ENCODE measurements around the gene CEP104.

The CEP104 gene

DNA sequence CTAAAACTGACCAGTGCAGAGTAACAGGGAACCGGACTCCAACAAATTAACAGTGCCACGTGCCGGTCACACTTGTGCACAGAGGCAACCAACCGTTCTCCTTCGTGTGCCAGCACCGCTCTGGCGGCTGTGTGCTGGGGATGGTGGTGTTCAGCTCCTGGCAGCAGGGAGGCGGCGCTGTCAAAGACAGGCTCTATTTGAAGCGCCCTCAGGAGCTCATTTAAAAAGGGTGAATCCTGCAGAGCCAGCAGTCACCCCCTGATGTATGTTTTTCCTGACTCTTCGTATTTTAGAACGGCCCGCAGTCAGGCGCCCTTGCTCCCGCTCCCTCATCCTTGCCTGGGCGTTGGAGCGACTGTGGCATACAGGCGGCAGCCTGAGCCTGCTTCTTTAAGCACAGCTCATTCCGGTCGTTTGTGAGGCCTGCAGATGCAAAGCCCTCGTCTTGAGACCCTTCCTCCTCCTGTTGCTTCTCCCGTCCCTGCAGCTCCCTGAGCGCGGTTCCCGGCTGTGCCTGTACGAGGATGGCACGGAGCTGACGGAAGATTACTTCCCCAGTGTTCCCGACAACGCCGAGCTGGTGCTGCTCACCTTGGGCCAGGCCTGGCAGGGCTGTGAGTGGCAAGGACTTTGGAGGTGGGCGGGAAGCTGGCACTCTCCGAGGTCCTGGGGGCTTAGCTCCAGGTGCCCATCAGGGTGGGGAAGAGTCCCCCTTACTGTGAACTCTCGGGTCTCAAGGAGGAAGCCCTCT lies 1.4 kb upstream of the CEP104 start:
- TF ChIP-seq, protein P1, sequence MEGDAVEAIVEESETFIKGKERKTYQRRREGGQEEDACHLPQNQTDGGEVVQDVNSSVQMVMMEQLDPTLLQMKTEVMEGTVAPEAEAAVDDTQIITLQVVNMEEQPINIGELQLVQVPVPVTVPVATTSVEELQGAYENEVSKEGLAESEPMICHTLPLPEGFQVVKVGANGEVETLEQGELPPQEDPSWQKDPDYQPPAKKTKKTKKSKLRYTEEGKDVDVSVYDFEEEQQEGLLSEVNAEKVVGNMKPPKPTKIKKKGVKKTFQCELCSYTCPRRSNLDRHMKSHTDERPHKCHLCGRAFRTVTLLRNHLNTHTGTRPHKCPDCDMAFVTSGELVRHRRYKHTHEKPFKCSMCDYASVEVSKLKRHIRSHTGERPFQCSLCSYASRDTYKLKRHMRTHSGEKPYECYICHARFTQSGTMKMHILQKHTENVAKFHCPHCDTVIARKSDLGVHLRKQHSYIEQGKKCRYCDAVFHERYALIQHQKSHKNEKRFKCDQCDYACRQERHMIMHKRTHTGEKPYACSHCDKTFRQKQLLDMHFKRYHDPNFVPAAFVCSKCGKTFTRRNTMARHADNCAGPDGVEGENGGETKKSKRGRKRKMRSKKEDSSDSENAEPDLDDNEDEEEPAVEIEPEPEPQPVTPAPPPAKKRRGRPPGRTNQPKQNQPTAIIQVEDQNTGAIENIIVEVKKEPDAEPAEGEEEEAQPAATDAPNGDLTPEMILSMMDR (IDR thresholded peaks at IDR 0.05; ENCODE audit: low read depth, low read length): peak; percentile 25
- H3K4me3 ChIP-seq (replicated peaks in 1 of 2; ENCODE audit: low read depth in 2 of 2, low read length in 2 of 2): peak overlapping the region; percentile 90 to 93
- peak; percentile 22 to 41 for DNase-seq (ENCODE audit: low read depth in 2 of 2)

- no peak for DNase-seq (ENCODE audit: low read depth in 2 of 2)
- TF ChIP-seq, protein P1 (IDR thresholded peaks at IDR 0.05; ENCODE audit: low read depth, low read length): no peak
- peak overlapping the region; percentile 90 to 93 for H3K4me3 ChIP-seq (replicated peaks in 1 of 2; ENCODE audit: low read depth in 2 of 2, low read length in 2 of 2)
These were observed 749 bp upstream of the CEP104 start for GRCh38 chr1:3857791-3858129.

DNA sequence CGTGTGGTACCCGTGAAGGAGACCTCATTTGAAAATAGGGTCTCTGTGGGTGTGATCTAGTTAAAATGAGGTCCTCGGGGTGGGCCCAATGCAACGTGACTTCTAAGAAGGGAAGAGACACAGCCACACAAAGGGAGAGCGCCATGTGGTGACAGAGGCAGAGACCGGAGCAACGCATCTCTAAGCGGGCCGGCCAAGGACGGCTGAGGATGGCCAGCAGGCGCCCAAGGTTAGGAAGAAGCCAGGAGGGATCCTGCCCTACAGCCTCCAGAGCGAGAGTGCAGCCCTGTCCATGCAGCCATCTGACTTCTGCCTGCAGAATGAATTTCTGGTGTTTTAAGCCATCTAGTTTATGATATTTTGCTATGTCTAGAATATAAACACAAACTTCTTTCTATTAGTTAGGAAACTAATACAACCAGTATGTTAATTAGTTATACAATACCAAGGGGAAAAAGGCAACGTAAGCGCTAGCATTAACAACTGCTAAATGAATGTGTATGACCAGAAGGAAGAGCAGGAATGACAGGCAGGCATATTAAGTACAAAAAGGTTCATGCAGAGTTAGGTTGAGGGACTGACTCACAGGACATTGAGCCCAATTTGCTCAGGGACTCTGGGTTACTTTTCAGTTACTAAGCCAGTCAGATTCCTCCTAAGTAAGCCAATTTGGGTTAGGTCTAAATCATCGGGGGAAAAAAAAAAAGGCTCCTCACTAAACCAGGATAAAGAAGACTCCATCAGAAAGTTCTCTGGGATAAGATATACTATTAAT lies 4.1 kb downstream of the CEP104 start:
- DNase-seq (ENCODE audit: low read depth in 2 of 2): no peak
- TF ChIP-seq, protein P1 (IDR thresholded peaks at IDR 0.05; ENCODE audit: low read depth, low read length): no peak
- H3K4me3 ChIP-seq (replicated peaks in 1 of 2; ENCODE audit: low read depth in 2 of 2, low read length in 2 of 2): no peak overlapping the region

GRCh38 chr1:3852091-3852490 lies 4.9 kb downstream of the CEP104 start:
- DNase-seq (ENCODE audit: low read depth in 2 of 2): no peak
- TF ChIP-seq, protein P1 (IDR thresholded peaks at IDR 0.05; ENCODE audit: low read depth, low read length): no peak
- no peak overlapping the region for H3K4me3 ChIP-seq (replicated peaks in 1 of 2; ENCODE audit: low read depth in 2 of 2, low read length in 2 of 2)

- no peak overlapping the region for H3K4me3 ChIP-seq (replicated peaks in 1 of 2; ENCODE audit: low read depth in 2 of 2, low read length in 2 of 2)
- TF ChIP-seq, protein P1 (IDR thresholded peaks at IDR 0.05; ENCODE audit: low read depth, low read length): no peak
- no peak for DNase-seq (ENCODE audit: low read depth in 2 of 2)
These were observed 5.7 kb downstream of the CEP104 start for GRCh38 chr1:3851292-3851691.

DNA sequence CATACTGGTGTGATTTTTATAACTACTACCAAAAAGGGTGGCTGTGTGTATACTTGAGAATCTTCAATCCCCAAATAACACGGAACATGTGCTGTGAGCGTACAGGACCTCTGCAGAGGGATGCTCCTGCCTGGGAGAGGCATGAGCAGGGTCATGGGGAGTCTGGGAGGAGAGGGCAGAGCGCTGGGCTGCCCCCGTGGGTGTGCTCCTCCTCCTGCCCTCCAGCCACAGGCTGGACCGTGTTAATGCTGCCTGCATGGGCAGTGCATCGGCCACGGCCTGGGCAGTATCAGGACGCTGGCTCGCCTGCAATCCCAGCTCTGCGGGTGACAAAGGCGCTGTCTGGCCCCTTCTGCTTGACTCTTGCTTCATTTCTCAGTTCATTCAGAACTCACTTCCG lies 6.2 kb downstream of the CEP104 start:
- no peak for DNase-seq (ENCODE audit: low read depth in 2 of 2)
- TF ChIP-seq, protein P1 (IDR thresholded peaks at IDR 0.05; ENCODE audit: low read depth, low read length): no peak
- no peak overlapping the region for H3K4me3 ChIP-seq (replicated peaks in 1 of 2; ENCODE audit: low read depth in 2 of 2, low read length in 2 of 2)

Data from cardiac fibroblast (primary cell).